OCI-LY7 (cell line): ENCODE measurements around the gene MAF. TPM values are rescaled to one million over a fixed set of nuclear protein-coding genes. Genes with fewer than 3 reads are reported as not detected.

Source experiments
- BruUV-seq: library from RNA; stranded (reverse); fragments of 400-500 nt; replicated peaks from 2 replicates; lab custom pipeline; 2021; lab: Mats Ljungman, UMichigan
- CTCF ChIA-PET: fragments of 300-600 bp; sonication (Branson Sonifier 250); formaldehyde crosslinking; loops from one replicate; lab custom pipeline; 2022; ENCODE audit warnings: antibody characterized with exemption; ENCODE audit not compliant: unreplicated experiment; lab: Charles Lee
- POLR2A ChIA-PET: fragments of 300-600 bp; sonication (Branson Sonifier 250); formaldehyde crosslinking; loops from one replicate; lab custom pipeline; 2022; ENCODE audit warnings: antibody characterized with exemption; lab: Charles Lee
- DNase-seq: peaks from one replicate; pipeline ENCODE4 v3.0.0-alpha.2; 2015; ENCODE audit warnings: low spot score
- H2AFZ ChIP-seq: fragments of 200-600 bp; sonication (generic), shearing (Covaris generic); 2 replicates; pipeline ENCODE4 v1.6.1; 2014; ENCODE audit warnings: mild to moderate bottlenecking, antibody characterized with exemption, low read length, moderate library complexity
- H3K27ac ChIP-seq: fragments of 200-600 bp; sonication (generic); 2 replicates; pipeline ENCODE4 v1.5.1; 2014; ENCODE audit warnings: mixed run types, low read depth, mild to moderate bottlenecking, moderate library complexity, low read length, inconsistent platforms; ENCODE audit not compliant: poor library complexity, severe bottlenecking
- H3K36me3 ChIP-seq: fragments of 200-600 bp; sonication (generic); 2 replicates; pipeline ENCODE4 v1.6.1; 2014; ENCODE audit warnings: mild to moderate bottlenecking, antibody characterized with exemption, low read length, moderate library complexity, mixed read lengths; ENCODE audit not compliant: insufficient read depth
- H3K4me1 ChIP-seq: fragments of 200-600 bp; sonication (generic); 2 replicates; pipeline ENCODE4 v1.5.1; 2014; ENCODE audit warnings: mild to moderate bottlenecking, low read length; ENCODE audit not compliant: insufficient read depth, poor library complexity, severe bottlenecking
- H3K4me2 ChIP-seq: fragments of 200-600 bp; sonication (generic); 2 replicates; pipeline ENCODE4 v1.6.1; 2014; ENCODE audit warnings: mild to moderate bottlenecking, low read length
- H3K4me3 ChIP-seq: fragments of 200-600 bp; sonication (generic); 2 replicates; pipeline ENCODE4 v1.5.1; 2014; ENCODE audit warnings: mild to moderate bottlenecking, low read depth, low read length; ENCODE audit not compliant: poor library complexity, severe bottlenecking
- H3K79me2 ChIP-seq: fragments of 200-600 bp; sonication (generic); 2 replicates; pipeline ENCODE4 v1.6.1; 2016; ENCODE audit warnings: low read depth, mild to moderate bottlenecking, low read length, moderate library complexity, mixed read lengths; ENCODE audit not compliant: insufficient read depth
- H3K9me2 ChIP-seq: fragments of 200-600 bp; sonication (generic); 2 replicates; pipeline ENCODE4 v1.6.1; 2016; ENCODE audit warnings: mild to moderate bottlenecking, low read length, mixed read lengths; ENCODE audit not compliant: insufficient read depth
- H3K9me3 ChIP-seq: fragments of 200-600 bp; sonication (generic); 2 replicates; pipeline ENCODE4 v1.6.1; 2014; ENCODE audit warnings: mild to moderate bottlenecking, mixed run types, low read length, mixed read lengths
- H4K20me1 ChIP-seq: fragments of 200-600 bp; sonication (generic); 2 replicates; pipeline ENCODE4 v1.6.1; 2014; ENCODE audit warnings: mild to moderate bottlenecking, antibody characterized with exemption, low read length, moderate library complexity, mixed read lengths; ENCODE audit not compliant: insufficient read depth
- EZH2phosphoT487 ChIP-seq: fragments of 200-600 bp; sonication (generic); IDR thresholded peaks from 2 replicates; pipeline ENCODE4 v1.6.1; 2018; ENCODE audit warnings: low read depth, borderline replicate concordance, mild to moderate bottlenecking, mixed run types, antibody characterized with exemption, low read length, moderate library complexity, mixed read lengths
- intact Hi-C: fragments of 100-400 bp; cut with micrococcal nuclease; formaldehyde crosslinking; loops from one replicate; pipeline ENCODE4 v1.10.0; 2022; ENCODE audit not compliant: unreplicated experiment
- total RNA-seq, 2 experiments: library from RNA; depleted of rRNA in 1 of 2; stranded (reverse); fragments of >200 nt in 1 of 2; shearing (Covaris generic) in 1 of 2; gene quantifications; 2 replicates each; pipeline ENCODE4 v1.2.3, GENCODE V29; 2014 to 2022
- TF ChIP-seq, protein P1 (sequence below): fragments of 200-600 bp; sonication (generic); conservative IDR thresholded peaks from 2 replicates; pipeline ENCODE4 v1.5.1; 2014; ENCODE audit warnings: mild to moderate bottlenecking, antibody characterized with exemption, low read length, moderate library complexity, mixed read lengths

Gene MAF
- total RNA-seq, 2 experiments from 2014 or later, result not detected

DNA sequence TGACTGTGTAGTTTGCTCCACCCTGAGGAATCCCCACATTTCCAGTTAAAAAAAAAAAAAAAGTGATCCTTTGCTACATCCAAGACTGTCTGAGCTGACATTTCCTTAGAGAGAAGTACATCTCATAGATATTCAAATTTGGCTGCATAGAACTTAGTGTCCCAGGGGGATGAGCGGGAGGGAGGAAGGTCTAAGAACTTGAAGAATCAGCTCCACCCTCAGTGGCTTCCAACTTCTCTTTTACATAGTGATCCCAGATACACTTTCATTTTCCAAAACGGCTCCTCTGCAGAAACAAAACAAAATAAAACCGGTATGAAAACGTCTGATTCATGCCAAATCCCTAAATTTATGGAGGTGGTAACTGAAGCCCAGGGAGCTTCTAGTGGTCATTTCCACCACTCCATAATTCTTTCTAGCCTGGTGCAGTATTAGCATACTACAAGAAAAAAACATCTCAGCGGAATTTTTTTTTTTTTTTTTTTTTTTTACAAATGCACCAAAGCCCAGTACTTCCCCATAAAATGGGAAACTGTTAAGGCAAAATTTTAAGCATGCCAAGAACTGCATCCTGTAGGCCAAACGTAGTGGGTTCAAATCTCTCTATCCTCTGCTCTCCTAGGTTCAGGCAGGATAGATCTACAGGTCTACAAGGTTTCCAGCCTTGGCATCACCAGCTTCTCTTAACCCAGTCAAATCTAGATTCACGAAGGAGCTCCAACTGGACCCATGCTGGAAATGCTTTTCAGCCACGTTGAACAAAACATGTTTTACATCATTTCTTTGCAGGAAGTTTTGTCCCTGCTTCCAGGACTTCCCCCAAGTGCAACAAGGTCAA is 29.3 kb downstream of the MAF start:
- Histone ChIP-seq H3K4me1 (no peaks in the 10 kb centered on the region), H3K9me3 (no peaks in the 10 kb centered on the region), H3K4me2 (no peak overlapping the region), H4K20me1 (no peaks in the 10 kb centered on the region), H3K79me2 (no peaks in the 10 kb centered on the region), H3K4me3 (no peak overlapping the region), H3K27ac (no peak overlapping the region), H3K9me2 (no peaks in the 10 kb centered on the region), H3K36me3 (no peaks in the 10 kb centered on the region), H2AFZ (no peak overlapping the region)
- ChIA-PET CTCF (interaction anchor here (0.5 kb wide), 1 partner anchor 569 kb away, joined by 3 read pairs; no protein-coding TSS in a partner anchor), POLR2A (interaction anchor here (0.6 kb wide), 1 partner anchor 227 kb away, joined by 4 read pairs; no protein-coding TSS in a partner anchor)
- no TSS peak for BruUV-seq
- DNase-seq, result no peak
- no peak for TF ChIP-seq EZH2phosphoT487
- TF ChIP-seq, protein P1, sequence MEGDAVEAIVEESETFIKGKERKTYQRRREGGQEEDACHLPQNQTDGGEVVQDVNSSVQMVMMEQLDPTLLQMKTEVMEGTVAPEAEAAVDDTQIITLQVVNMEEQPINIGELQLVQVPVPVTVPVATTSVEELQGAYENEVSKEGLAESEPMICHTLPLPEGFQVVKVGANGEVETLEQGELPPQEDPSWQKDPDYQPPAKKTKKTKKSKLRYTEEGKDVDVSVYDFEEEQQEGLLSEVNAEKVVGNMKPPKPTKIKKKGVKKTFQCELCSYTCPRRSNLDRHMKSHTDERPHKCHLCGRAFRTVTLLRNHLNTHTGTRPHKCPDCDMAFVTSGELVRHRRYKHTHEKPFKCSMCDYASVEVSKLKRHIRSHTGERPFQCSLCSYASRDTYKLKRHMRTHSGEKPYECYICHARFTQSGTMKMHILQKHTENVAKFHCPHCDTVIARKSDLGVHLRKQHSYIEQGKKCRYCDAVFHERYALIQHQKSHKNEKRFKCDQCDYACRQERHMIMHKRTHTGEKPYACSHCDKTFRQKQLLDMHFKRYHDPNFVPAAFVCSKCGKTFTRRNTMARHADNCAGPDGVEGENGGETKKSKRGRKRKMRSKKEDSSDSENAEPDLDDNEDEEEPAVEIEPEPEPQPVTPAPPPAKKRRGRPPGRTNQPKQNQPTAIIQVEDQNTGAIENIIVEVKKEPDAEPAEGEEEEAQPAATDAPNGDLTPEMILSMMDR, result no peak
- intact Hi-C loops, result no loop called here

DNA sequence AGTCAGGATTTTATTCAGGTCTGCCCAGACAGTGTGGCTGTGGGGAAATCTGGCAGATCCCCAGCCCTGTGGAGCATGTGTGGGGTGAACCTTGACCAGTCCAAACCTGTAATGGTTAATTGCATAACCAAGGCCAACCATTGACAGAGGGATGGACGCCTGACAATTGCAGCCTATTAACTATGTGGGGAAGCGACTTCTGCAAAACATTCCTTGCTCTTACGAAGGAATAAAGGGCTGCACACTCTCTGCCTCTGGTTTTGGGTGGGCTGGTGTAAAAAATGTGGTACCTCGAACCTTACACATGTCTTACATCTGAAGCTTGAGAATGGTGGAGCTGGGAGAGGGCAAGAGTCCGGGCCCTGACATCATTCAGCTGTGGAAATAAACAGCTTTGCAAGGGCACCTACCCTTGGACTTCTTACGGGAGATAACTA is 35.8 kb downstream of the MAF start:
- H3K4me2 ChIP-seq, result no peak overlapping the region
- H3K4me1 ChIP-seq, result no peaks in the 10 kb centered on the region
- H3K9me3 ChIP-seq, result no peaks in the 10 kb centered on the region
- H2AFZ ChIP-seq, result no peak overlapping the region
- intact Hi-C loops, result no loop called here
- TF ChIP-seq EZH2phosphoT487, result no peak
- TF ChIP-seq, protein P1, result no peak
- POLR2A ChIA-PET, result no interaction called here
- no peak overlapping the region for H3K27ac ChIP-seq
- H3K79me2 ChIP-seq, result no peaks in the 10 kb centered on the region
- no peak for DNase-seq
- no peaks in the 10 kb centered on the region for H3K36me3 ChIP-seq
- no peaks in the 10 kb centered on the region for H3K9me2 ChIP-seq
- BruUV-seq, result no TSS peak
- H4K20me1 ChIP-seq, result no peaks in the 10 kb centered on the region
- CTCF ChIA-PET, result no interaction called here
- H3K4me3 ChIP-seq, result no peak overlapping the region

DNA sequence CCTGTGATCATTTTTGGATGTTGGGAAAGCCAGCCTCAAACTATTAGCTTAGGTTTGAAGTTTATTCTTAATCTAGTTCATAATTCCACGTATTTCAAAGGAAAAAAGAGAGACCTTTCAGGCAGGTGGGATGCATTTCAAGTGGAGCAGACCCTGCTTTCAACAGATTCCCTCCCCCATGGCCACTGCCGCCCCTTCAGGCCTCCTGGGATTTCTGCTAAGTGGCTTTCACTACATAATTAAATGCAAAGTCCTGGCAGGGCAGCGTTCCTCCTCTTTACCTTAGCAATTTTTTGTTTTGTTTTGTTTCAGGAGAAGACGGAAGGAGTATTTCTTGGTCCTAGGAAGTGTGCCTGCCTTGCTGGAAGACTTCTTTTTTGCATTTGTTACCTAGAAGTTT is 36.6 kb downstream of the MAF start:
- Histone ChIP-seq H3K79me2 (no peaks in the 10 kb centered on the region), H3K9me2 (no peaks in the 10 kb centered on the region), H3K27ac (no peak overlapping the region), H3K4me2 (no peak overlapping the region), H3K9me3 (no peaks in the 10 kb centered on the region), H3K4me3 (no peak overlapping the region), H3K4me1 (no peaks in the 10 kb centered on the region), H3K36me3 (no peaks in the 10 kb centered on the region), H2AFZ (no peak overlapping the region), H4K20me1 (no peaks in the 10 kb centered on the region)
- no TSS peak for BruUV-seq
- ChIA-PET POLR2A (interaction anchor here (0.7 kb wide), 1 partner anchor 842 kb away, joined by 4 read pairs; no protein-coding TSS in a partner anchor), CTCF (no interaction called here)
- TF ChIP-seq, protein P1, result no peak
- no peak for TF ChIP-seq EZH2phosphoT487
- no peak for DNase-seq
- intact Hi-C loops, result no loop called here
